ENCODE data around the gene EIF3F. TPM values are rescaled to one million over a fixed set of nuclear protein-coding genes. Genes with fewer than 3 reads are reported as not detected.

The EIF3F gene
- total and polyA plus RNA-seq, 2 experiments from 2014 or later, result 137 to 201 TPM

DNA sequence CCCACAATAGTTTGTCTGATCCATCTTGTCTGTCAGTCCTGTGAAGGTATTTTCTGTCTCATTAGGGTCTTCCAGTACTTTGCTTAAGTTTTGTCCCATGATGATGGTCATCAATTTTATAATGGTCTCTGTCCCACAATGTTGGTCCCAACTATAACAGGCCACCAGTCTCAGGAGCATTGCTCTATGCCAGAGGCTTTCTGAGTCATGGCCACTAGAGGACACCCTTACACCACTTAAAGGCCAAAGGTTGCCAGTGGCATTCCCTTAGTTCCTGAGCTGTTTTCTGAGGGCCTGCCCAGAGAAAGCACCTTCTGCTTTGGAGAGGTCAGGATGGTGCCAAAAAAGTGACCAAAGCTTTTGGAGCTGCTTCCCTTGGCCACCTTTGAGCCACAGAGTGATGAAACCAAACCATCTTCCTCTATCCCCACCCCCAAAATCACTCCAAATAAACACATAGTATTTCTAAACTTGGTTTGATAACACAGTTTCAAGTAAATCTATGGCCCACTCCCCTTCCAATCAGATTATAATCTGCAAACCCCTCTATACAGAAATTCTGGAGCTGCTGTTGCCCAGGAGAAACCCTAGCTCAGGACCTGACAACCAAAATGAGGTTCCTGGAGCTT lies 19.3 kb downstream of the EIF3F start:
- no peak overlapping the region for H2AFZ ChIP-seq
- DNase-seq (ENCODE audit: low spot score), result peak; percentile 83

DNA sequence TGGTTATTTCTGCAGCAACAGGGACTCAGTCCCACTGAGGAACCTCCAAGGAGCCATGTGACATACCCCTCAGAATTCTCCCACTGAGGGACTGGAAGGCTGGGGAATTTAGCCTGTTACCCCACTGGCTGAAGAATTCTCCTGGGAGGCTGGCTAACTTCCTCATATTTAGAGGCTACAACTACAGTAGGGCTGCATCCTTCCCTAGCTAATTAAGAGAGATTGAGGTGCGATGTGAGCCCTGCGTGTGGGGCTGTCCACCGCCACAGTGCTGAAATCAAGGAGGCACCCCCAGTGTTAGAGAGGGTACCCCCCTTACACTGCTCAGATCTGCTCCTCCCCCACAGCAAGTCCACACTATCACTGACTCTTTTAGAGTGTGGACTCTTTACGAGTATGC lies 21.1 kb downstream of the EIF3F start:
- no peaks in the 10 kb centered on the region for H3K79me2 ChIP-seq
- no peaks in the 10 kb centered on the region for H3K9me2 ChIP-seq (replicated peaks; ENCODE audit: insufficient read depth)
- H3K4me1 ChIP-seq (ENCODE audit: insufficient read depth), result no peaks in the 10 kb centered on the region
- DNase-seq (ENCODE audit: low spot score), result no peak
- H4K20me1 ChIP-seq (ENCODE audit: insufficient read depth, poor library complexity, severe bottlenecking), result no peaks in the 10 kb centered on the region
- TF ChIP-seq EZH2phosphoT487 (IDR thresholded peaks at IDR 0.05; ENCODE audit: low read depth, severe bottlenecking, unreplicated experiment) (no peak), EZH2 (IDR thresholded peaks at IDR 0.05; ENCODE audit: borderline replicate concordance) (no peak)
- TF ChIP-seq, protein P1, sequence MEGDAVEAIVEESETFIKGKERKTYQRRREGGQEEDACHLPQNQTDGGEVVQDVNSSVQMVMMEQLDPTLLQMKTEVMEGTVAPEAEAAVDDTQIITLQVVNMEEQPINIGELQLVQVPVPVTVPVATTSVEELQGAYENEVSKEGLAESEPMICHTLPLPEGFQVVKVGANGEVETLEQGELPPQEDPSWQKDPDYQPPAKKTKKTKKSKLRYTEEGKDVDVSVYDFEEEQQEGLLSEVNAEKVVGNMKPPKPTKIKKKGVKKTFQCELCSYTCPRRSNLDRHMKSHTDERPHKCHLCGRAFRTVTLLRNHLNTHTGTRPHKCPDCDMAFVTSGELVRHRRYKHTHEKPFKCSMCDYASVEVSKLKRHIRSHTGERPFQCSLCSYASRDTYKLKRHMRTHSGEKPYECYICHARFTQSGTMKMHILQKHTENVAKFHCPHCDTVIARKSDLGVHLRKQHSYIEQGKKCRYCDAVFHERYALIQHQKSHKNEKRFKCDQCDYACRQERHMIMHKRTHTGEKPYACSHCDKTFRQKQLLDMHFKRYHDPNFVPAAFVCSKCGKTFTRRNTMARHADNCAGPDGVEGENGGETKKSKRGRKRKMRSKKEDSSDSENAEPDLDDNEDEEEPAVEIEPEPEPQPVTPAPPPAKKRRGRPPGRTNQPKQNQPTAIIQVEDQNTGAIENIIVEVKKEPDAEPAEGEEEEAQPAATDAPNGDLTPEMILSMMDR (IDR thresholded peaks at IDR 0.05; ENCODE audit: poor library complexity), result no peak
- no peaks in the 10 kb centered on the region for H3K9me3 ChIP-seq (ENCODE audit: low read depth)
- no peak overlapping the region for H3K4me3 ChIP-seq
- WGBS (ENCODE audit: low lambda C conversion rate, missing lambda C conversion rate), result 73% methylated on average over 4 of the region's 4 CpGs
- H3K36me3 ChIP-seq (replicated peaks; ENCODE audit: insufficient read depth, low read depth), result no peaks in the 10 kb centered on the region
- H3K27me3 ChIP-seq, result peaks cover 7% of the 10 kb centered on the region
- no peak overlapping the region for H3K4me2 ChIP-seq
- no peak overlapping the region for H3K27ac ChIP-seq
- no peak overlapping the region for H2AFZ ChIP-seq

More for the DNA sequence above, 19.3 kb downstream of the EIF3F start:
- TF ChIP-seq, protein P1 (IDR thresholded peaks at IDR 0.05; ENCODE audit: poor library complexity), result peak; percentile 85
- TF ChIP-seq EZH2phosphoT487 (IDR thresholded peaks at IDR 0.05; ENCODE audit: low read depth, severe bottlenecking, unreplicated experiment) (no peak), EZH2 (IDR thresholded peaks at IDR 0.05; ENCODE audit: borderline replicate concordance) (no peak)
- Histone ChIP-seq H3K4me2 (no peak overlapping the region), H3K4me3 (no peak overlapping the region), H3K9me2 (replicated peaks; ENCODE audit: insufficient read depth) (no peaks in the 10 kb centered on the region), H3K36me3 (replicated peaks; ENCODE audit: insufficient read depth, low read depth) (no peaks in the 10 kb centered on the region), H3K79me2 (no peaks in the 10 kb centered on the region), H3K27ac (no peak overlapping the region), H4K20me1 (ENCODE audit: insufficient read depth, poor library complexity, severe bottlenecking) (no peaks in the 10 kb centered on the region), H3K9me3 (ENCODE audit: low read depth) (no peaks in the 10 kb centered on the region), H3K4me1 (ENCODE audit: insufficient read depth) (no peaks in the 10 kb centered on the region), H3K27me3 (peaks cover 3% of the 10 kb centered on the region)

DNA sequence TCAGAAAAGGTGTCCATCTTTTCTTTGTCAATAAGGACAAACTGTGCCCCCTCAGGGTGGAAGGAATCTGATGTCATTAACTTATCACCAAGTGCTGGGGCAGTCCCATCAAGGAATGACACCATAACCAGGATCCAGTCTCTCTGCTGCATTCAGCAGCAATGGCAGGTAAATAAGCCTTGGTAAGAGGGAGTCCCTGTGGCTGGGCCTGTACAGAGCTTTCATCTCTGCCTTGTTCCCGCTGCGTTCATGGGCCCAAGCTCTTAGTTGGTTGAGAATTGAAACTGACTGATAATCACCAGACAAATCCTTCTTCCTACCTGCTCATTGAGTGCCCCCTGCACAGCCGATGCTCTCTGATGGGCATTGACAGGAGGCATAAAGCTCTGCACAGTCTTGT lies 22.7 kb downstream of the EIF3F start:
- H3K4me2 ChIP-seq, result no peak overlapping the region
- H3K36me3 ChIP-seq (replicated peaks; ENCODE audit: insufficient read depth, low read depth), result no peaks in the 10 kb centered on the region
- 83% methylated on average over 3 of the region's 3 CpGs for WGBS (ENCODE audit: low lambda C conversion rate, missing lambda C conversion rate)
- H3K4me1 ChIP-seq (ENCODE audit: insufficient read depth), result no peaks in the 10 kb centered on the region
- H3K9me3 ChIP-seq (ENCODE audit: low read depth), result no peaks in the 10 kb centered on the region
- TF ChIP-seq, protein P1 (IDR thresholded peaks at IDR 0.05; ENCODE audit: poor library complexity), result no peak
- no peak overlapping the region for H3K4me3 ChIP-seq
- no peaks in the 10 kb centered on the region for H3K9me2 ChIP-seq (replicated peaks; ENCODE audit: insufficient read depth)
- no peaks in the 10 kb centered on the region for H3K79me2 ChIP-seq
- no peak for DNase-seq (ENCODE audit: low spot score)
- H3K27me3 ChIP-seq, result peaks cover 9% of the 10 kb centered on the region
- no peak overlapping the region for H2AFZ ChIP-seq
- H3K27ac ChIP-seq, result no peak overlapping the region
- no peaks in the 10 kb centered on the region for H4K20me1 ChIP-seq (ENCODE audit: insufficient read depth, poor library complexity, severe bottlenecking)

DNA sequence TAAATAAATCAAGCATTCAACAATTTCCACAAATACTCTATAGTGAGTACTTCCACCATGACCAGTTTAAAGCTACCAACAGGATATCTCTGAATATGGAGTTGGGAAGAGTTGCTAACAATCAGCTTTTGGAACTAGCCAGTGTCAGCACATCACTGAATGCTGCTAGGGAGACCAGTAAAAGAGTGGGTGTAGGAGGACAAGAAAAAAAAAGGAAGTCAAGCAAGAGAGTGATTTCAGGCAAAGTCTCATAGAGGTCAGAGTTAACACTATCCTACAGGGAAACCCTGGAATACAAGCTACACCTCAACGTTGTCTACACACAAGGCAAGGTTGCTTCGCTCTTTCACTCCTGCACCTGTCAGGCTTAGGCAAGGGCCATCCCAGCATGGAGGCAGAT lies 24.2 kb downstream of the EIF3F start:
- H3K79me2 ChIP-seq, result no peaks in the 10 kb centered on the region
- no peaks in the 10 kb centered on the region for H3K4me1 ChIP-seq (ENCODE audit: insufficient read depth)
- H3K4me2 ChIP-seq, result no peak overlapping the region
- no peaks in the 10 kb centered on the region for H3K36me3 ChIP-seq (replicated peaks; ENCODE audit: insufficient read depth, low read depth)
- TF ChIP-seq EZH2phosphoT487 (IDR thresholded peaks at IDR 0.05; ENCODE audit: low read depth, severe bottlenecking, unreplicated experiment) (no peak), EZH2 (IDR thresholded peaks at IDR 0.05; ENCODE audit: borderline replicate concordance) (no peak)
- TF ChIP-seq, protein P1 (IDR thresholded peaks at IDR 0.05; ENCODE audit: poor library complexity), result no peak
- H3K4me3 ChIP-seq, result no peak overlapping the region
- H3K27ac ChIP-seq, result no peak overlapping the region
- 88% methylated on average over 2 of the region's 2 CpGs for WGBS (ENCODE audit: low lambda C conversion rate, missing lambda C conversion rate)
- no peaks in the 10 kb centered on the region for H3K9me2 ChIP-seq (replicated peaks; ENCODE audit: insufficient read depth)
- no peaks in the 10 kb centered on the region for H4K20me1 ChIP-seq (ENCODE audit: insufficient read depth, poor library complexity, severe bottlenecking)
- H3K9me3 ChIP-seq (ENCODE audit: low read depth), result no peaks in the 10 kb centered on the region
- no peak overlapping the region for H2AFZ ChIP-seq
- DNase-seq (ENCODE audit: low spot score), result no peak
- H3K27me3 ChIP-seq, result peaks cover 24% of the 10 kb centered on the region

Data from hepatocyte (in vitro differentiated cells).